Measurements from ENCODE around the gene CCL7.

DNA sequence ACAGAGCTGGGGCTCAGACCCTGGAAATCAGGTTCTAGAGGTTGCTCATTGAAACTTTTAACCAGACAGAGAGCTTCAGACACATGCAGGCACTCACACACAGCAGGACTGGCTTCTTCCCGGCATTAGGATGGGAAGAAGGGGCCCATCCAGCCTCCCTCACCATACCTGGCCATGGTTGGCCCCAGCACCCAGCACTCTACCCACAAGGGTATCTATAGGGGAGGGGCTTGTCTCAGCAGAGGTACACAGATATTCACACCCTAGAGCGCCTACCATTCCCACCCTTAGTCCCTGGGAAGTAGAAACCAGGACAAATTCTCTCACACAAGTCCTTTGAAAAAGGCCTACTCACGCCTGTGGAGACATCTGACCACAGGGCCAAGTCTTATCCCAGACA, 35.4 kb upstream of the CCL7 start:
- TF ChIP-seq SUZ12 (IDR thresholded peaks at IDR 0.05) (no peak), SP1 (IDR thresholded peaks at IDR 0.05) (no peak), FOXK2 (IDR thresholded peaks at IDR 0.05) (no peak)

Measured in HEK293T (cell line).